HG03378 (cell line): Measurements from ENCODE around the gene IWS1.
"Not testable (repeated sequence)": the region's sequence is repeated elsewhere in the genome, so short reads cannot be mapped to it uniquely, and the experiment has no call there.

ENCODE experiments used
- ATAC-seq: cut with Tn5 transposase; IDR thresholded peaks from one replicate; pipeline ENCODE4 v1.9.1; 2021; ENCODE audit warnings: mild to moderate bottlenecking, moderate library complexity; ENCODE audit not compliant: unreplicated experiment

The IWS1 gene

DNA sequence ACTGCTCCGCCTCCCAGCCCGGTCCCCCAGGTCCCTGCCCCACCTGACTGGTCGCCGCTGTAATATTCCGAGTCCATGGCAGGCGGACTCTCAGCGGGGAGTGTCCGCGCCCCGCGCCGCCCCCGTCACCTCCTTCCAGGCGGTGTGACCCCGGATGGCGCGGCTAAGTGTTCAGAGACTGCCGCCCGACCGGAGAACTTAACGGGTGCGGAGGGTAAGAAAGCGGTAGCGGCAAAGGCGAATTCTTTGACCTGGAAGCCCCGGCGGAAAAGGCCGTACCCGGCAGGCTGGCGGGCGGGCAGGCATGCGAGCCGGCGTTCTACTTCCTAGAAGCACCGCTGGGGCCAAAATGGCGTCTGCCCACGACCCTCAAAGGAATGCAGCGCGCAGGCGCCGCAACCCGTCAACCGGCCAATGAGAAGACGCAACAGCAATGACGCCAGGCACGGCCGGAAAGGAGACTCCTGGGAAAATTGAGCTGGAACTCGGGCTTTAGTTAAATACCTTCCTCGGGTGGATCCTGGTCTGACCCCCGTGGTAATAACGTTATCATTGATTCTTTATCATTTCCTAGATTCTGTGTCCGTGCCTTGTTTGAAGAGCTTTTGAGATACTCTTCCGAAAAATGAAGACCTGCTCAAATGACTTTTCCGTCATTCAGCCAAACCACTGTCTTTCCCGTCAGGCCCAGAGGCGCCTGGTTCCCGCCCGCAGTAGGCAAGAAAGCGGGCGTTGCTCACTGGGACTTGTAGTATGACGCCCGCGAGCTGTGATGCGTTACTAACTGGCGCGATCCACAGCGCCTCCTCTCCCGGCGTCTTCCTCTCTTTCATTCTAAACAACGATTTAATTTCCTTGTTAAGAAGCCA lies at the start of gene IWS1:
TSS of gene IWS1 (minus strand) at position 358 of the 869 bp plus-strand sequence. CDS start at position 77, 281 bp downstream.
- ATAC-seq = peak; percentile 81

DNA sequence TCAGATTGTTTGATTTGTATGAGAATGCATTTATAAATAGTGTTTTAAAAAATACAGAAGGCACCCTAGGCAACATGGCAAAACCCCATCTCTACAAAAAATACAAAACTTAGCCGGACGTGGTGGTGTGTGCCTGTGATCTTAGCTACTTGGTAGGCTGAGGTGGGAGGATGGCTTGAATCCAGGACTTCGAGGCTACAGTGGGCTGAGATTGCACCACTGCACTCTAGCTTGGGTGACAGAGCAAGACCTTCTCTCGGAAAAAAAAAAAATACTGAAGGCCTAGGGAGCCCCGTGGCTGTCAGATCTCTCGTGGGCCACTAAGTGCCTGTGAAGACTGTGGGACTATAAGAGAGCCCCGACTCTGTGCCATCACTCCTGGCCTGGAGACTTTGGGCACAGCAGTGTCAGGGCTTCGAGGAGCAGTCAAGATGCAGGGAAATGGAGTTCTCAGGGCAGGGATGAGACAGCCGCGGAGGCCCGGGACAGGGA lies 49.7 kb upstream of the IWS1 start:
- ATAC-seq = no peak

DNA sequence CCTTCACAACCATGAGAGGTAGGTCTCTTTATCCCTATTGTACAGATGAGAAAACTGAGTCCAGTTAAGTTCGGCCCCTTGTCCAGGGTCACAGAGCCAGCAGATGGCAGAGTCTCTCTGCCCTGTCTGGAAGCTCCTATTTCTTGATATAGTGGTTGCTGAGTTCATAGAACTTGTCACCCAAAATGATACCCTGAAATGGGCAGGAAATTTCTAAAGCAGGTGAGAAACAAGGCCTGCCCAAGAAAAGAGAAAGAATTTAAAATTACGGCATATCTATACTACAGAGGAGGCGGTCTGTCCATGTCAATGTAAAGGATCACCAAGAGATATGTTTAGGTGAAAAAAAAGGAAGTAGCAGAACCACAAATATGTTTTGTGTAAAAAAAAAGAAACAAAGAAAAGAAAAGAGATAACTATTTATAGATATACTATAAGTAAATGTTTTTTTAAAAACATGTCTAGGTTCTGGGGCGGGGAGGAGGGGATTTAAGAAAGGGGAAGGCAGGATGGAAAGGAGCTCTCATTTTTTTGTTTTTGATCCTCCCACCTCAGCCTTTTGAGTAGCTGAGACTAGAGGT lies 49.0 kb upstream of the IWS1 start:
- no peak for ATAC-seq

DNA sequence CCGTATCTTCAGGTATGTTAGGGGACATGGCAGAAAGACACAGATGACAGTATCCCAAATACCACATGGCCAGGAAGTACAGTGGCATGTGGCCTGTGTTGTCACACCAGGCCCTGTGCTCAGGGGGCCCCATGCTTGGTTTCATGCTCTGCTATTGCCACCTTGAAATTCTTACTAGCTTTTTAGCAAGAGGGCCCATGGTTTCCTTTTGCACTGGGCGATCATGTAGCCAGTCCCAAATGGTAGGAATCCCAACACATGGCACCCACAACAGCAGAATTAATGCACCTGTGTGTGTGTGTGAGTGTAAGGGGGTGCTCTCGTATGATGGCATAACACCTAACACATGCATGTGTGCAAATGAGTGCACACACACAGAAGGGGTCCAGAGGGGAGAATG lies 48.4 kb upstream of the IWS1 start:
- ATAC-seq = no peak

DNA sequence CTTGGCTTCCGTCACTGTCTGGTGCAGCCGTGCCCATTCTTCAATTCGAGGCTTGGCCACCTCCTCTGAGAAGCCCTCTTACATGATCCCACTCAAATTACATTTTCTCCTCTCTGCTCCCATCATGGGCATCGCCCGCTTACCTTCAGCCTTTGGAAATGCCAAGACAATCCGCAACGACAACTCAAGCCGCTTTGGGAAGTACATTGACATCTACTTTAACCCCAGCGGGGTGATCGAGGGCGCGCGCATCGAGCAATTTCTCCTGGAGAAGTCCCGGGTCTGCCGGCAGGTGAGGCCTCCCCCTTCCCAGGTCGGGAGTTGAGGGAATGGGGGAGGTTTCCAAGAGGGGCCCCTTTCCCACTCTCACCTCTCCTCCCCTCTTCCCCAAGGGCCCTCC lies 47.5 kb upstream of the IWS1 start:
- no peak for ATAC-seq

DNA sequence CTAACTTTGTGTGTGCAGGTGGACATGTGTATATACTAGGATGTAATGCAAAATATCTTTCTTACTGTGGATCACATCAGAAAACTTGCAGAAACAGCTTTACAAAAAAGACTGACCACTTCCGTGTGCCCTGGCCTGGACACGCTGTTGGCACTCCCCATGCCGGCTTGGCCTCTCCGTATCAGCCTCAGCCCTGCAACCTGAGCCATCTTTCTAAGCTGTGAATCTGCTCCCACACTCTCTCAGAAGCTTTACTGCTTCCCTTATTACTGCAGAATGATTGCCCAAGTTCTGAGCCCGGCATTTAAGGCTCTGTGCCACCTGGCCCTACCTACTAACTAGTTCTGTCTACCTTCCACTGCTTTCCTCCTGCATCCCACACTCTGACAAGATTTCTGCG lies 47.0 kb upstream of the IWS1 start:
- ATAC-seq = no peak

DNA sequence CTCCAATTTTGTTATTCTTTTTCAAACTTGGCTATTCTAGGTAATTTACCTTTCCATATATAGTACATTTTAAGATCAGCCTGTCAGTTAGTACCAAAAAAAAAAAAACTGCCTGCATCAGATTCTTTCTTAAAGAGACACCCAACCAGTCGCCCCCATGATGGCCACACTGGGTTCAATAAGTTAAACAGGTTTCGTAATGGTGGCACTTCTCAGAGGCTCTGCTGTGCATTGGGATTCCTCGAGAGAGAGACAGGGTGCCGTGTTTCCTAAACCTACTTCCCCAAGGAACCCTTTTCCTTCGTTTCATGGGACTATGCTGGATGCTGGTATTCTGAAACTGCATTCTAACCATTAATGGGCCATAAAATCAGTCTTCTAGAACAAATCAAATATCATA lies 46.6 kb upstream of the IWS1 start:
- ATAC-seq = no peak

DNA sequence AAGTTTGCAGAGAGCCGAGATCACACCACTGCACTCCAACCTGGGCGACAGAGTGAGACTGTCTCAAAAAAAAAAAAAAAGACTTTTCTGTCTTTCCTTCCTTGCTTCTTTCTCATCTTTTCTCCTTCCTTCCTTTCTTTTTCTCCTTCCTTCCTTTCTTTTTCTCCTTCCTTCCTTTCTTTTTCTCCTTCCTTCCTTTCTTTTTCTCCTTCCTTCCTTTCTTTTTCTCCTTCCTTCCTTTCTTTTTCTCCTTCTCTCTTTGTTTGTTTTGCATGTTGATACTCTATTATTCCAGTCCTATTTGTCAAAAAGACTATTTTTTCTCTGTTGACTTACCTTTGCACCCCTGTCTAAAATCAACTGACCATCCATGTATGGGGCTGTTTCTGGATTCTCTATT lies 46.1 kb upstream of the IWS1 start:
- not testable (repeated sequence) for ATAC-seq

DNA sequence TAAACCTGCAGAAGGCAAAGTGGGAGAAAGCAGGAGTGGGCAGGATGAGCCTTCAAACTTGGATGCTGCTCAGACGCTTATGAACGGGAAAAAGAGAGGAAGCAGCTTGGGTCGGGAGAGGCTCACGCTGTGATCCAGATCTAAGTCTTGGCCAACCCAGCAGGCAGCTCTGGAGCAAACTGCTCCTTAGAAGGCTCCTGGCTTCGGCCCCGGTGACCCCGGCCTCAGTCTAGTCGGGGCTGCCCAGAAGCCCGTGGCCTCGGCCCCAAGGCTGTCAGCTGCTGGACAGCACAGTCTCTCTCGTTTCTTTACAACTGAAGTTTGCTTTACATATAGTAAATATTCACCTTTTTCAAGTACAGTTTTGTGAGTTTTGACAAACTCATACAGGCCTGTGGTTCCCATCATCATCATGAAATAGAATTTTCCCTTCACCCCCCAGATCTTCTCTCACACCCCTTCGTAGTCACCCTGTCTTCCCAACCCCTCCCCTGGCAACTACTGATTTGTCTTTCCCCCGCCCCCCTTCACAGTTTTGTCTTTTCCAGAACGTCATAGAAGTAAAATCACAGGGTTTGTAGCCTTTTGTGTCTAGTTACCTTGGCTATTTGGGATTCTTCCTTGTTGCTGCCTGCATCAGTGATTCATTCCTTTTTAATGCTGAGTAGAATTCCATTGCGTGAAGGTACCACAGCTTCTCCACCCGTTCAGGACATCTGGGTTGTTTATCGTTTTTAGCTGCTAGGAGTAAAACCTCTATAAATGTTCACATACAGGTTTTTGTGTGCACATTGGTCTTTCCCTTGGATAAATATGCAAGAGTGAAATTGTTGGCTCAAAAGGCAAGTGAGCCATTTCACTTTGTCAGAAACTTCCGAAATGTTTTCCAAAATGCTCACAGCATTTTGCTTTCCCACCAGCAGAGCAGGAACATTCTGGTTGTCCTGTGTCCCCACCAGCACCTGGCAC lies 44.3 kb upstream of the IWS1 start:
- no peak for ATAC-seq

DNA sequence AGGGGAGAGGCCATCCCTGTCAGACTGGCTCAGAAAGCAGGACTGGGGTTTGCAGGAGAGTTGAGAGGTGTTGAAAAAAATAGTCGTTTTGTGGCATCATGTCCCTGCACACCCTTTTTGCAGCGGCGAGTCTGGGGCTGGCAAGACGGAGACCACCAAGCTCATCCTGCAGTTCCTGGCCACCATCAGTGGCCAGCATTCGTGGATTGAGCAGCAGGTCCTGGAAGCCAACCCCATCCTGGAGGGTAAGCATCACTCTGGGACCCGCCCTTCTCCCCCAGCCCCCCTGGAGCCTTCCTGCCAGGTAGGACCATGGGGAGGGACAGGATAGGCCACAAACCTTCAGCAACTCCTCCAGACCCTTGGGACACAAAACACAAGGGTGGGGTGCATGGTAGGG lies 43.4 kb upstream of the IWS1 start:
- ATAC-seq = no peak

DNA sequence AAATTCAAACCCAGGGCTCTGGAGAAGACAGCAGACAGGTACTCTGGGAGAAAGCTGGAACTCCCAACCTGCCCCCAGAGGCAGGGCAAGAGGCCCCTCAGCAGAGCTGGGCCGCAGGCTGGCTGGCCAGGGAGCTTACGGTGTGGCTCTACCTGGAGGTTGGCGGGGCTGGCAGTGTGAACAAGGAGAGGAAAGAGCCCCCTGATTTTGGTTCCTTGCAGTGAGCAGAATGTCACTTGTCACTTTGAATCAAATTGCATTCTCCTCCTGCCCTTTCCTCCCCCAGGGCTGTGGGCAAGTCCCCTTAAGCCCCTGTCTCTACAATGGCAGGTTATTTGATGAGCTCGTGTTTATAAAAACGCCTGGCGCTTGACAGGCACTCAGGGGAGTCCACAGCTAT lies 41.8 kb upstream of the IWS1 start:
- ATAC-seq = no peak

DNA sequence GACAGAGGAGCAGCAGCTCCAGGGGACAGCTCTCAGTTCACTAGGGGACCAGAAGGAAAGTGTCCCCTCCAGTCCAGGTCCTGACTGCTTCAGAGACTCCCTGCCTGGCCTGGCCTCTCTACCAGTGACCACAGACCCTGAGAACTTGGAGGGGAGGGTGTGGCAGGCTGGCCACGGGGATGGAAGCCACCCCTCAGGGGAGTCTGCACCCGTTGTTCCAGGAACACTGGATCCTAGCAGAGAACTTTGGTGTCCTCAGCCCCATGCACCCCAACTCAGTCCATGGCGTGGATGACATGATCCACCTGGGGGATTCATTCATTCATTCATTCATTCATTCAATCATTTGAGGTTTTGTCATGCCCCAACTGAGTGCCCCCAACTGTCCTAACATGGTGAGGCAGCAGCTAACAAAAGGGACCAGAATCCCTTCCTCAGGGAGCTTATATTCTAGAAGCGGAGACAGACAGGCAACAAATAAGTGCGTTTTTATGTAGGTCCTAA lies 41.1 kb upstream of the IWS1 start:
- no peak for ATAC-seq

DNA sequence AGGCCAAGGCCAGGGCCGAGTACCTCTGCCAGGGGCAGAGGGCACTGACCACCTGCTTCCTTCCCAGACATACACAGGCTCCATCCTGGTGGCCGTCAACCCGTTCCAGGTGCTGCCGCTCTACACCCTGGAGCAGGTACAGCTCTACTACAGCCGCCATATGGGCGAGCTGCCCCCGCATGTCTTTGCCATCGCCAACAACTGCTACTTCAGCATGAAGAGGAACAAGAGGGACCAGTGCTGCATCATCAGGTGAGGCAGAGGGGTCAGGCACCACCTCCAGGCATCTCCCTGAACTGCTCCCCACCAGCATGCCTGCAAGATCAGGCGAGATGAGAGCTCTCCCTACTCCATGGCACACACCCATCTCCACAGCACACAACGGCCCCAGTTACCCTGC lies 40.3 kb upstream of the IWS1 start:
- no peak for ATAC-seq

DNA sequence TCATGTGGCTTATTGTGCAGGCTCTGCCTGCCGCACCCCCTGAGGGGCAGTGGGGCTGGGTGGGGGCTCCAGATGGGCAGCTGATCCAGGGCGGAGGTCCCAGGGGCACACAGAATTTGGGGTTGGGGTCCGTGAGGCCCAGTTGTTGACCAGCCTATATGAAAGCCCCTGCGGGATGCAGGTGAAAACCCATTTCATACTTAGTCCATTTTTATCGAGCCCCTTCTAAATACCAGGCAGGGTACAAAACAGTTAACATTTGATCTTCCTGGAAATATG lies 39.8 kb upstream of the IWS1 start:
- ATAC-seq = no peak

DNA sequence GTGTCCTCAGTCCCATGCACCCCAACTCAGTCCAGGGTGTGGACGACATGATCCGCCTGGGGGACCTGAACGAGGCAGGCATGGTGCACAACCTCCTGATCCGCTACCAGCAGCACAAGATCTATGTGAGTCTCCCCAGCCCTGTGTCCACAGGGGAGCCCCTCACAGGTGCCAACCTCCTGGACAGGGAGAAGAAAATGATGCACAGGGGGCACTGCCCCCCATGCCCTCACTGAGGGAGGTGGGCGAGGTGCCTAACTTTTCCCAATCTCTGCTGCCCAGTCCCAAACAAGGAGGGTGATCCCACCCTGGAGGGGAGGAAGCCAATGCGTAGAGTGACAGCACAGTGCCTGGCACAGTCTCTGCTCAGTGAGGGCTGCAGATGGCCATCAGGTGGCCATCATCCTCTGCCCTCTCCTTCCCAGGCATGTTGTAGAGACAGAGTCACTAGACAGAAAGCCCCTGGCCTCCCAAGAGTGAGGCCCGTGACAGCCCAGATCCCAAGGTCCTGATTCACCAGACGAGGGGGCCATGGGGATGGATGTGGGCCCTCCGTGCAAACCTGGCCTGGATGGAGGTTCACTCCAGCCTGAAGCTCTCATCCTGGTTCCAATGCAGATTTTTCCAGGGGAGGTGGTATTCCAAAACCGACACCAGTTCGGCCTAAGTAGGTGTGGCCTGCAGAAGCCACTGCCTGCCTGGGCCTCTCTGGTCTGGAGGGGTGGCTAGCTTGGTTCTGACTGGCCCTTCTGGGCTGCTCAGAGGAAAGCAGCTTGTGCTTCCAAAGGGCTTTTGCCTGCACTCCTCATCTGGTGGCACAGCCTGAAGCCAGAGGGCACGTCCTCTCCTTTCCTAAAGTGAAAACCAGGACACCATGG lies 39.2 kb upstream of the IWS1 start:
- ATAC-seq = no peak

DNA sequence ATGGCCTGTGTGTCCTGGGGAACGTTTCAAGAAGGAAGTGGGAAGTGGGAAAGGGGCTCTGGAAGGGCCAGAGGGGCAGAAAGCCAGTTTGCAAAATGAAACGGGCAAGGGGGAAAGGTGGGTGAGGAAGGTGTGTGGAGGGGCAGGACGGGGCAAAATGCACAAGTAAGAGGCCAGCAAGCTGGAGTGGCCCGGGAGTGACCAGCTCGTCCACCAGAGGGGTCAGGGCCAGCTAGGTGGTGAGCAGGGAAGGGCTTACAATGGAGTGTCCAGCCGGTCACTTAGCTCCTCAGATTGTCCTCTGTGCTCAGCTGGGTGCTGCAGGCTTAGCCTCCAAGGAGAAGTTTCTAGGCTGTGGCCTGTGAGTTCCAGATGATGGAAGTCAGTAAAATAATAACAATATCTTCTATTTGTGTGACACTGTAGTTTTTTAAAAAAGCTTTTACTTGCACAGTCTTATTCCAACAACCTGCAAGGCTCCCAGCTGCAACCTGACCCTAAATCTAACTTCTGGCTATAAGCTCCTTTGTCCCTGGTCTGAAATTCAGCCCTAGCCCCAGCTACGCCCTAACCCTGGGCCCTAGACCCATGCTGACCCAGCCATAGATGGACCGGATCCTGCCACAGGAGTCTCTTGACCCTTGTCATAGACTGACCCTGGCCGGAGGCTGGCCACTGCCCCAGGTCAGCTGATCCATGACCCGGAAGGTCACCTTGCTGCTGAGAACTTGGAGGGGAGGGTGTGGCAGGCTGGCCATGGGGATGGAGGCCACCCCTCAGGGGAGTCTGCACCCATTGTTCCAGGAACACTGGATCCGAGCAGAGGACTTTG lies 38.4 kb upstream of the IWS1 start:
- no peak for ATAC-seq

DNA sequence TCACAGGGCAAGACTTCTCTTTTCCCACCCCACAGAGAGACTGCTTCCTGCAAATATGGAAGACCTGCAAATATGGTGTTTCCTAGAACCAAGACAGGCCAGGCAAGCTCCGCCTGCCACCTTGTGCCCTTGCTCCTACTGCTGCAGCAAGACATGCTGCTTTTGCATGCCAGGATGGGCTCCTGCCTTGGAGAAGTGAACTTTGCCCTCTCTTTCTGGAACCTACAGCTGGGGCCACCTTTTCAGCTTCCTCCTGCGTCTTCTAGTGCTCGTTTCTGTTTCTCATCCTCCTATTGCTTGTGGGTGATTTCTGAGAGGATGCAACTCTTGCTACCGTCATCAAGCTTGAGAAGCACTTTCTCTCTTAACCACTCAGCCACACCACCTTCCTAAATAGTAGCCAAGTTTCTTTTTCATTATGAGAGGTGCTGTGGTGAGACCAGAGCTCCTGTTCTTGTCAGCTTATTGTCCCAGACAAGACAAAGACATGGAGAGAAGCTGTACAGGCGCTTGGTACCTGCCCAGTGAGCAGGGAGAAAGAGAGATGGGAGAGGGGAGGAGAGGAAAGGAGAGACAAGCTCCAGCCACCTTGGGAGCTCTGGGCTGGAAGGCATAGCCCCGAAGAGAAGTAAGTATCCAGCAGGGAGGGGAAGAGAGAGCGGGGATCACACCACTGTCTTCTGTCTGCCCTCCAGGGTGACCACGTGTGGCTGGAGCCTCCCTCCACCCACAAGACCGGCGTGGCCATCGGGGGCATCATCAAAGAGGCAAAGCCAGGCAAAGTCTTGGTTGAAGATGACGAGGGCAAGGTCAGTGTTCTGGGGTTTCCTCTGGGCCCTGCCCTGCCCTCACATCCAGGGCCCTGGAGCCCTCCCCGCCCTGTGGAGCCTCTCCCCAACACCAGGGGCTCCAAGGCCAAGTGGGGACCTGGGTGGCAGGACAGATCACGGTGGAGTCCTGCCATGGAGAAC lies 37.5 kb upstream of the IWS1 start:
- ATAC-seq = peak; percentile 99

DNA sequence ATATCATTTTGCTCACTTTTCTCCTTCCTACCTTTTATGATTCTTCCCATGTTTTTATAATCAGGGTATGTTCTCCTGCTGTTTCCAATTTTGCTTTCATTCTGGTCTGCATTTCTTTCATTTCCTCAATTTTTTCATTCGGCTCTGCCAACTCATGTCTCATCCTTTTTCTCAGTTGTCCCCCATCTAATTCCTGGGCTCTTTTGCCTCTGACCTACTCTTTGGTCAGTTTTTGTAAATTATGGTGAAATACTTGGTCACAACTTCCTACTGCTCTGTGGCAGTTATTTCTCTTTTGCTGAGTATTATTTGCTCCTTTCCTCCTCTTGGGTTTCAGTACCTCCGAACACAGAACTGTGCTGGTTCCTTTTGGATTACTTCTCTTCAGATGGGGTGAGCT lies 36.6 kb upstream of the IWS1 start:
- no peak for ATAC-seq
